Left renal cortex interstitium (tissue), 4 donors: ENCODE measurements around the gene PPP3CA. TPM values are rescaled to one million over a fixed set of nuclear protein-coding genes. Genes with fewer than 3 reads are reported as not detected.
"Not testable (repeated sequence)": the region's sequence is repeated elsewhere in the genome, so short reads cannot be mapped to it uniquely, and the experiment has no call there.

Experiments
- DNase-seq, 4 donors: peaks; one replicate each; pipeline ENCODE4 v3.0.0-alpha.2; 2013; ENCODE audit warnings: low read depth in 4 of 4, low spot score in 2 of 4, missing footprints in 1 of 4
- polyA plus RNA-seq, 4 donors: library from polyadenylated mRNA; unstranded; fragments of 120-200 nt; gene quantifications; one replicate each; pipeline ENCODE4 v1.2.1, GENCODE V29; 2013; ENCODE audit not compliant: insufficient read length in 4 of 4

Gene PPP3CA
- polyA plus RNA-seq, 4 donors, result 38.4 to 47.5 (median 41.0) TPM

- DNase-seq, result no peak
Measured at GRCh38 chr4:101119141-101119540, 228.2 kb downstream of the PPP3CA start.

GRCh38 chr4:101118617-101119016 is 228.7 kb downstream of the PPP3CA start:
- DNase-seq, result no peak

- no peak for DNase-seq
Measured at GRCh38 chr4:101115887-101116286, 231.4 kb downstream of the PPP3CA start.

GRCh38 chr4:101114936-101115372 is 232.4 kb downstream of the PPP3CA start:
- DNase-seq, result no peak

GRCh38 chr4:101104312-101105052 is 242.8 kb downstream of the PPP3CA start:
- DNase-seq, result no peak

GRCh38 chr4:101103381-101104142 is 243.8 kb downstream of the PPP3CA start:
- DNase-seq, result no peak

GRCh38 chr4:101102114-101102742 is 245.1 kb downstream of the PPP3CA start:
- no peak for DNase-seq

GRCh38 chr4:101101072-101101471 is 246.3 kb downstream of the PPP3CA start:
- no peak for DNase-seq

GRCh38 chr4:101098666-101099400 is 248.5 kb downstream of the PPP3CA start:
- no peak for DNase-seq

- not testable (repeated sequence) for DNase-seq
Measured at GRCh38 chr4:101092609-101093008, 254.7 kb downstream of the PPP3CA start.

- DNase-seq, result no peak
Measured at GRCh38 chr4:101089168-101089567, 258.2 kb downstream of the PPP3CA start.

GRCh38 chr4:101086801-101087586 is 260.3 kb downstream of the PPP3CA start:
- no peak for DNase-seq

- no peak for DNase-seq
Measured at GRCh38 chr4:101083131-101083530, 264.2 kb downstream of the PPP3CA start.

GRCh38 chr4:101081695-101082369 is 265.5 kb downstream of the PPP3CA start:
- DNase-seq, result no peak

GRCh38 chr4:101081166-101081565 is 266.2 kb downstream of the PPP3CA start:
- no peak for DNase-seq

GRCh38 chr4:101078950-101079349 is 268.4 kb downstream of the PPP3CA start:
- DNase-seq, result no peak

GRCh38 chr4:101076032-101076431 is 271.3 kb downstream of the PPP3CA start:
- DNase-seq, result no peak

- no peak for DNase-seq
Measured at GRCh38 chr4:101075536-101075935, 271.8 kb downstream of the PPP3CA start.

- no peak for DNase-seq
Measured at GRCh38 chr4:101074326-101074725, 273.0 kb downstream of the PPP3CA start.
